WTC11 (cell line): ENCODE data around the gene TBC1D23.

Experiments
- CTCF ChIP-seq: fragments of 200-600 bp; IDR thresholded peaks from 2 replicates; pipeline ENCODE4 v1.8.0; 2022; ENCODE audit warnings: antibody characterized with exemption
- ZNF219 ChIP-seq: sonication (generic); formaldehyde crosslinking; IDR thresholded peaks from 2 replicates; pipeline ENCODE4 v1.8.0; 2023; ENCODE audit warnings: missing genetic modification reagents, mild to moderate bottlenecking, borderline replicate concordance

- TF ChIP-seq CTCF (no peak), ZNF219 (CRISPR knock-in tag) (no peak)
These were observed 3.2 kb upstream of the TBC1D23 start for GRCh38 chr3:100257586-100257985.
